Adrenal gland (tissue), 12 donors: ENCODE results near the gene PGS1. TPM values are rescaled to one million over a fixed set of nuclear protein-coding genes. Genes with fewer than 3 reads are reported as not detected.

ENCODE experiments used
- DNase-seq, 7 donors: peaks; one replicate each; pipeline ENCODE4 v3.0.0-alpha.2; 2019 to 2020
- H3K27ac ChIP-seq, 5 donors: fragments of 200-600 bp; sonication (generic) in 4 of 5; 1 replicate in 3 of 5; 2 replicates in 2 of 5; pipeline versions ENCODE4 v1.5.1 to v1.8.0; 2016 to 2020; ENCODE audit warnings: mild to moderate bottlenecking in 1 of 5
- H3K27me3 ChIP-seq: fragments of 200-600 bp; 2 replicates; pipeline ENCODE4 v1.8.0; 2021
- H3K36me3 ChIP-seq, 2 donors: fragments of 200-600 bp; replicated peaks in 1 of 2; 1 replicate in 1 of 2; 2 replicates in 1 of 2; pipeline versions ENCODE4 v1.5.1 to v1.8.0; 2018 to 2022
- H3K4me1 ChIP-seq, 2 donors: fragments of 200-600 bp; replicated peaks in 1 of 2; 1 replicate in 1 of 2; 2 replicates in 1 of 2; pipeline versions ENCODE4 v1.5.1 to v1.8.0; 2018 to 2021
- H3K4me3 ChIP-seq, 4 donors: fragments of 200-600 bp; sonication (generic) in 3 of 4; one replicate each; pipeline ENCODE4 v1.5.1; 2016 to 2018
- H3K9me3 ChIP-seq, 3 donors: fragments of 200-600 bp; sonication (generic) in 1 of 3; replicated peaks in 1 of 3; 1 replicate in 2 of 3; 2 replicates in 1 of 3; pipeline versions ENCODE4 v1.5.1 to v1.8.0; 2016 to 2021
- POLR2A ChIP-seq, 2 donors: fragments of 450-650 bp; IDR thresholded peaks; one replicate each; pipeline ENCODE4 v1.6.1; 2017; ENCODE audit warnings: antibody characterized with exemption in 2 of 2, mild to moderate bottlenecking in 2 of 2, moderate library complexity in 1 of 2
- WGBS, 4 donors: extraction: QIAGEN DNeasy Blood & Tissue Kit in 2 of 4; methylation state at CpG; one replicate each; pipeline versions ENCODE4 v1.1.5 to v1.1.7; 2013 to 2017; 5-methylcytosine and 5-hydroxymethylcytosine counted together
- intact Hi-C, 2 donors: fragments of 100-400 bp; cut with DNase I; formaldehyde crosslinking; loops; one replicate each; pipeline versions ENCODE4 v1.14.1 to v1.15.0; 2022 to 2023
- polyA plus RNA-seq, 3 donors: library from polyadenylated mRNA; stranded (reverse); fragments of 200-250 nt in 2 of 3; fragments of 350-450 nt in 1 of 3; fragmentation: Illumina TruSeq in 1 of 3; extraction: RNeasy Lipid Tissue Mini Kit (QIAGEN cat#74804) in 1 of 3; gene quantifications; one replicate each; pipeline ENCODE4 v1.2.3, GENCODE V29; 2013 to 2014
- total RNA-seq, 9 donors: library from RNA; depleted of rRNA in 4 of 9; stranded (reverse); fragments of >200 nt in 4 of 9; fragments of 120-200 nt in 1 of 9; fragmentation: NEBNext Ultra II Directional in 1 of 9; extraction: Animal tissue kit (Norgen Biotek cat#: 25700) in 1 of 9; gene quantifications; one replicate each; pipeline versions ENCODE4 v1.1.0 to v1.2.4, GENCODE V29; 2013 to 2023
- TF ChIP-seq, protein P1 (sequence below), 6 experiments: fragments of 450-650 bp in 4 of 6; fragments of 200-600 bp in 2 of 6; sonication (generic) in 1 of 6; IDR thresholded peaks; 1 replicate in 5 of 6; 2 replicates in 1 of 6; pipeline versions ENCODE4 v1.5.1 to v1.8.0; 2016 to 2021; ENCODE audit warnings: antibody characterized with exemption in 6 of 6, mild to moderate bottlenecking in 2 of 6, moderate library complexity in 1 of 6
- donor health status: healthy with polysubstance abuse.
- donor health status: Bipolar disorder and iron deficiency.
- donor health status: DM: yes; HTN: yes; CAD: no.
- donor health status: DM: no; HTN: no; CAD: no.
- donor health status: DM: no; HTN: no; CAD: no.
- donor health status: DM: yes; HTN: yes; CAD: no.

PGS1 gene
- total and polyA plus RNA-seq, 12 donors = 11.9 to 64.5 (median 31.0) TPM

DNA sequence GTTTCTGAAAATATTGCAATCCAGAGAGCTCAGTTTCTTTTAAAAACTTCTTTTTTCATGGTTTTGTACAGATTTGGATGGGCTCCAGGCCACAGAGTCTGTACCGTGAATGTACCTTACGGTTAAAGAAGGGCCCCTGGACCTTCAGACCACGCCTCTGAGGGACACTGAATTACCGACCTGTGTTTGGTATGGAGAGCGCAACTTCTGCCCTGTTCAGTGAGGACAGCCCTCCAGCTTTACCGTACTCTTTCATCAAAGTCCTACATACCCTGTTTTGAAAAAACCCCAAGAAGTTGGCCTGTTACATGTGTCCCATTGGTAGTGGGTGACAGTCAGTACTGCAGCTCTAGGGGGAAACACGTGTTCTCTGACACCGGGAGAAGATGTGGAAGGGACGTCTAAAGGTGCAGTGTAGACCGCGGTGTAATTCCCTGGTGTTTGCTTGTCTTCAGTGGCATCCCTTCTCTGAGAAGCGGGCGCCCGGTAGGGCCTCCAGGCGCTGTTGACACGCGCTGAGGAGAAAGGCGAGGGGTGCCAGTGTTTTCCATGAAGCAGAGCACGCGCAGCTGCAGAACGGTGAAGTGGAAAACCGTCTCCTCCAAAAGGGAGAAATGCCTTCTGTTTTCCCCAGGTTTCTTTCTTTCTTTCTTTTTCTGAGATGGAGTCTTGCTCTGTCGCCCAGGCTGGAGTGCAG, 6.2 kb downstream of the PGS1 start:
- TF ChIP-seq, protein P1, sequence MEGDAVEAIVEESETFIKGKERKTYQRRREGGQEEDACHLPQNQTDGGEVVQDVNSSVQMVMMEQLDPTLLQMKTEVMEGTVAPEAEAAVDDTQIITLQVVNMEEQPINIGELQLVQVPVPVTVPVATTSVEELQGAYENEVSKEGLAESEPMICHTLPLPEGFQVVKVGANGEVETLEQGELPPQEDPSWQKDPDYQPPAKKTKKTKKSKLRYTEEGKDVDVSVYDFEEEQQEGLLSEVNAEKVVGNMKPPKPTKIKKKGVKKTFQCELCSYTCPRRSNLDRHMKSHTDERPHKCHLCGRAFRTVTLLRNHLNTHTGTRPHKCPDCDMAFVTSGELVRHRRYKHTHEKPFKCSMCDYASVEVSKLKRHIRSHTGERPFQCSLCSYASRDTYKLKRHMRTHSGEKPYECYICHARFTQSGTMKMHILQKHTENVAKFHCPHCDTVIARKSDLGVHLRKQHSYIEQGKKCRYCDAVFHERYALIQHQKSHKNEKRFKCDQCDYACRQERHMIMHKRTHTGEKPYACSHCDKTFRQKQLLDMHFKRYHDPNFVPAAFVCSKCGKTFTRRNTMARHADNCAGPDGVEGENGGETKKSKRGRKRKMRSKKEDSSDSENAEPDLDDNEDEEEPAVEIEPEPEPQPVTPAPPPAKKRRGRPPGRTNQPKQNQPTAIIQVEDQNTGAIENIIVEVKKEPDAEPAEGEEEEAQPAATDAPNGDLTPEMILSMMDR (IDR thresholded peaks at IDR 0.05) = no peak
- TF ChIP-seq POLR2A (IDR thresholded peaks at IDR 0.05) = no peak
- Histone ChIP-seq H3K27ac (peak overlapping the region; percentile 11 to 91 (median 38)), H3K36me3 (peaks cover 0 to 4% of the 10 kb centered on the region in 2 donors), H3K27me3 (no peaks in the 10 kb centered on the region), H3K4me3 (no peak overlapping the region), H3K4me1 (peaks cover 46 to 84% of the 10 kb centered on the region in 2 donors), H3K9me3 (no peaks in the 10 kb centered on the region)
- DNase-seq = no peak
- intact Hi-C loops = no loop called here
- 78 to 84% (median 82%) methylated on average over 22 to 23 of the region's 23 CpGs for WGBS, 4 donors

DNA sequence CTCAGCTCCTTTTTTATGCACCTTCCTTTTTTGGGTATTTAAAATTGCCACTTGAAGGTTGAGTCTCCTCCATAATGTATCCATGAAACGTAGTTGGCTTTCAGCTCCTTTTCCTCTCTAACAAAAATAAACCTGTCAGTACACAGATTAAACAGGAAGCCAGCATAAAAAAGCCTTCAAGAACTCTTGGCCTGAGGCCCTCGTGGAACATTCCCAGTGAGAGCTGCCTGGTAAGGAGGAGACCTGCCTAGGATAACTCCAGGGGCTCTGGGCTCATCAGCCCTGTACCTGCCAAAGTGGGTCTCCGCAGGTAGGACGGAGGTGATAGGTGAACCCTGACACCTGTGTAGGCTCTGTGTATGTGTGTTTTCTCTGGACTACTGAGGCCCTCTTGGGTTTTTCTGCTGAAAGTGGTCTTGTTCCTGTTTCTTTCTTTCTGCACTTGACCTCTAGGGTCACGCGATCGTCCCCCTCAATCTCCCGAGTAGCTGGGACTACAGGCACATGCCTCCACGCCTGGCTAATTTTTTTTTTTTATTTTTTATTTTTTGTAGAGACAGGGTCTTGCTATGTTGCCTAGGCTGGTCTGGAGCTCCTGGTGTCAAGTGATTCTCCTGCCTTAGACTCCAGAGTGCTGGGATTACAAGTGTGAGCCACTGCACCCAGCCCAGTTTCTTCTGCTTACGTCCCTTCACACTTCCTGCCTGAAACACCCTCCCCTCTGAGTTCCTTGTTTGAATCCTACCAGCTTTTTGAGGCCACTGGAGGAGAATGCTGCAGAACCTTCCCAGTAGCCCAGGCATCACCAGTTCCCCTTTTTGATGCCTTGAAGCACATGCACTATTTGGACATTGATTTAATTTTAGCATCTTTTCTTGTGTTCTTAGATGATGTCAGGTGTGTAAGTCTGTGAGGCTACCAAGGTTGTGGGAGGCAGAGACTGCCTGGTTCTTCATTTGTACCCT, 9.8 kb downstream of the PGS1 start:
- WGBS, 4 donors = 43 to 61% (median 52%) methylated on average over 8 to 10 of the region's 10 CpGs
- Histone ChIP-seq H3K27ac (peak overlapping the region; percentile 34 to 92 (median 64)), H3K4me1 (peaks cover 43 to 76% of the 10 kb centered on the region in 2 donors), H3K27me3 (no peaks in the 10 kb centered on the region), H3K36me3 (peaks cover 0 to 2% of the 10 kb centered on the region in 2 donors), H3K4me3 (no peak overlapping the region), H3K9me3 (no peaks in the 10 kb centered on the region)
- TF ChIP-seq, protein P1 (IDR thresholded peaks at IDR 0.05) = no peak
- TF ChIP-seq POLR2A (IDR thresholded peaks at IDR 0.05) = no peak
- intact Hi-C loops = no loop called here
- DNase-seq = peak in 3 of 7 donors; percentile 55 to 65 (median 64)

DNA sequence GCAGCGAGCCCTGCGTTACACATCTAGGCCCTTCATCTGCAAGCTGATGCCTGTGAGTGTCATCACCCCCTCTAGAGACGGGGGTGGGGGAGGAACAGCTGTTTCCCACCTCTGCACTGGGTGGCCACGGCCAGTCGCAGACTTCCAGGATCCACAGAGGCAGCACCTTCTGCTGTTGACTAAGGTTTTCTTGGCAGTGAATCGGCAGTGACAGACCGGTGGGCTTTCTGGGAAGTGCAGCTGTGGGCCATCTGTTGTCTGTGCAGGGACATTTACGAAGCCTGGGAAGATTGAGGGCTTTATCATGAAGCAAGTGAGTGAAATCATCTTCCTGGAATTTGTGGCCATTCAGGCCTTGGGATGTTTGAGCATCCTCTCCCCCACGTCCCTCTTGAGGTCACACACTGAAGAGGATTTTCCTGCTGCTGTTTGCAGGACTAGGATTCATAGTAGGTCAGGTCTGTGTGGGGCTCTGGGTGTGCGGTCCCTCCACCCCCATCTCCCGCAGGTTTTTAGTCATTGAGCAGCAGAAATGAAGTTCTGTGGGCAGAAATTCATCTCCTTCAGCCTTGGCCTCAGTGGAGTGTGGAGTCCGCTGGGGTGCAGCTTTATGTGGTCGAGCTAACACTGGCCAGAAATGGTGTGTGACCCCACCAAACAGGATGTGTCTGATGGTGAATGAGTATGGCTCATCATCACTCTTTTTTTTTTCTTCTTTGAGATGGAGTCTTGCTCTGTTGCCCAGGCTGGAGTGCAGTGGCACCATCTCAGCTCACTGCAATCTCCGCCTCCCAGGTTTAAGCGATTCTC, 12.0 kb downstream of the PGS1 start:
- no peaks in the 10 kb centered on the region for H3K27me3 ChIP-seq
- H3K4me3 ChIP-seq = no peak overlapping the region
- no peaks in the 10 kb centered on the region for H3K9me3 ChIP-seq
- H3K27ac ChIP-seq = peak overlapping the region in 2 of 5 donors; percentile 84 to 92
- TF ChIP-seq, protein P1 (IDR thresholded peaks at IDR 0.05) = peak in 2 of 6 experiments; percentile 22 to 25
- no peak for TF ChIP-seq POLR2A (IDR thresholded peaks at IDR 0.05)
- H3K36me3 ChIP-seq = peaks cover 0 to 17% of the 10 kb centered on the region in 2 donors
- H3K4me1 ChIP-seq = peaks cover 27 to 56% of the 10 kb centered on the region in 2 donors
- DNase-seq = peak in 3 of 7 donors; percentile 36 to 64 (median 48)
- intact Hi-C loops = no loop called here
- 58 to 71% (median 63%) methylated on average over 7 to 15 of the region's 15 CpGs for WGBS, 4 donors
